Endothelial cell (in vitro differentiated cells): ENCODE data around the gene PLIN4. TPM values are rescaled to one million over a fixed set of nuclear protein-coding genes. Genes with fewer than 3 reads are reported as not detected.

Experiments used
- DNase-seq: peaks from one replicate; pipeline ENCODE4 v3.0.0; 2021; ENCODE audit warnings: low spot score
- H3K27ac Mint-ChIP-seq: one replicate; pipeline ENCODE4 v1.8.0; 2021; ENCODE audit warnings: mixed read lengths, inconsistent platforms; ENCODE audit not compliant: unreplicated experiment
- H3K27me3 Mint-ChIP-seq: one replicate; pipeline ENCODE4 v1.8.0; 2021; ENCODE audit warnings: mild to moderate bottlenecking, moderate library complexity, mixed read lengths, inconsistent platforms; ENCODE audit not compliant: unreplicated experiment
- H3K36me3 Mint-ChIP-seq: one replicate; pipeline ENCODE4 v1.8.0; 2021; ENCODE audit warnings: mild to moderate bottlenecking, low read depth, mixed read lengths, inconsistent platforms; ENCODE audit not compliant: unreplicated experiment
- H3K4me1 Mint-ChIP-seq: one replicate; pipeline ENCODE4 v1.8.0; 2021; ENCODE audit warnings: mild to moderate bottlenecking, mixed read lengths, inconsistent platforms; ENCODE audit not compliant: unreplicated experiment
- H3K4me3 Mint-ChIP-seq: one replicate; pipeline ENCODE4 v1.8.0; 2021; ENCODE audit warnings: mild to moderate bottlenecking, mixed read lengths, inconsistent platforms; ENCODE audit not compliant: unreplicated experiment
- H3K9me3 Mint-ChIP-seq: one replicate; pipeline ENCODE4 v1.8.0; 2021; ENCODE audit warnings: mixed read lengths, inconsistent platforms; ENCODE audit not compliant: unreplicated experiment
- total RNA-seq: library from RNA; stranded (reverse); fragmentation: NEBNext Ultra II Directional; extraction: Animal tissue kit (Norgen Biotek cat#: 25700); gene quantifications from one replicate; pipeline ENCODE4 v1.2.1, GENCODE V29; 2021; ENCODE audit not compliant: unreplicated experiment
- TF ChIP-seq, protein P1 (sequence below): fragments of 200-600 bp; sonication (generic); IDR thresholded peaks from one replicate; pipeline ENCODE4 v1.5.0; 2021; ENCODE audit warnings: antibody characterized with exemption; ENCODE audit not compliant: unreplicated experiment

The PLIN4 gene
- total RNA-seq, 1 donor from 2014 or later, result 0.13 TPM

DNA sequence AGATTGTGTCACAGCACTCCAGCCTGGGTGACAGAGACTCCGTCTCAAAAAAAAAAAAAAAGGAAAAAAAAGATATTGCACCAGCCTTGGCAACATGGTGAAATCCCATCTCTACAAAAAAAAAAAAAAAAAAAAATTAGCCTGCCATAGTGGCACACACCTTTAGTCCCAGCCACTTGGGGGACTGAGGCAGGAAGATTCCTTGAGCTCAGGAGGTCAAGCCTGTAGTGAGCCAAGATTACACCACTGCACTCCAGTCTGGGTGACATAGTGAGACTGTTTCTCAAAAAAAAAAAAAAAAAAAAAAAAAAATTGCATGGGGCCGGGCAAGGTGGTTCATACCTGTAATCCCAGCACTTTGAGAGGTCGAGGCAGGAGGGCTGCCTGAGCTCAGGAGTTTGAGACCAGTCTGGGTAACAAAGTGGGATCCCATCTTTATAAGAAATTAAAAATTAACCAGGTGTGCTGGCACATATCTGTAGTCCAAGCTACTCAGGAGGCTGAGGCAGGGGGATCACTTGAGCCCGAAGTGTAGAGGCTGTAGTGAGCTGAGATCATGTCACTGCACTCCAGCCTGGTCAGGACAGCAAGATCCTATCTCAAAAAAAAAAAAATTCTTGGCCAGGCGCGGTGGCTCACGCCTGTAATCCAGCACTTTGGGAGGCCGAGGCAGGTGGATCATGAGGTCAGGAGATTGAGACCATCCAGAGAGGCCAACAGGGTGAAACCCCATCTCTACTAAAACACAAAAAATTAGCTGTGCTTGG lies 53.3 kb downstream of the PLIN4 start:
- no peak for DNase-seq
- Mint-ChIP-seq H3K27me3 (peaks cover 1% of the 10 kb centered on the region), H3K4me1 (no peaks in the 10 kb centered on the region)

DNA sequence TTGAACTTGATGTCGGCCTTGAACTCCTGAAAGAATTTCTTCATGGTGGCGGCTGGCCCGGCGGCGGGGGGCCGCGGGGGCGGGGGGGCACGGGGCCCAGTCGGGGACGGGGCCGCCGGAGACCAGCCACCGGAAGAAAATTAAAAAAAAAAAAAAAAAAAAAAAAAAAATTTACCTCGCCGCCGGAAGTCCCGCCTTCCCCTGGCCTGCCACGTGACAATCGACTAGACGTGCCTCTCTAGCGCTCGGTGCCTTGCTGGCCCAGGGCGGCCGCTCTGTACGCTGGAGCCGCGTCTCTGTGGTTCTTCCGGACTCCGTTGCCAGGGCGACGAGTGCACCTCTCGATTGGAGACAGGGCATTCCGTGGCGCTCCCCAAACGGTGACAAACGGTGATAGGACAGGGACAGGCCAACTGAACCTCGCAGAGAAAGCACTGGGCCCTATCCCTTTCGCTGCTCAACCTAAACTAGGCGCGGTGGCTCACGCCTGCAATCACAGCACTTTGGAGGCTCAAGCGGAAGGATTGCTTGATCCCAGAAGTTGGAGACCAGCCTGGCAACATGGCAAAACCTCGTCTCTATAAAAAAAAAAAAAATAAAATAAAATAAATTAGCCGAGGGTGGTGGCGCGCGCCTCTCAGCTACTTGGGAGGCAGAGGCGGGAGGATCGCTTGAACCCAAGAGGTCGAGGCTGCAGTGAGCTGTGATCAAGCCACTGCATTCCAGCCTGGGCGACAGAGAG lies 60.5 kb downstream of the PLIN4 start, which contains the start of gene UBXN6:
Gene UBXN6, minus strand, starts transcription at position 141 of the 742 bp plus-strand sequence. Its CDS starts 97 bp downstream, at position 44.
- peaks cover 12% of the 10 kb centered on the region for H3K4me1 Mint-ChIP-seq
- H3K4me3 Mint-ChIP-seq, result peak within 1 kb of the TSS; percentile 92
- TF ChIP-seq, protein P1, sequence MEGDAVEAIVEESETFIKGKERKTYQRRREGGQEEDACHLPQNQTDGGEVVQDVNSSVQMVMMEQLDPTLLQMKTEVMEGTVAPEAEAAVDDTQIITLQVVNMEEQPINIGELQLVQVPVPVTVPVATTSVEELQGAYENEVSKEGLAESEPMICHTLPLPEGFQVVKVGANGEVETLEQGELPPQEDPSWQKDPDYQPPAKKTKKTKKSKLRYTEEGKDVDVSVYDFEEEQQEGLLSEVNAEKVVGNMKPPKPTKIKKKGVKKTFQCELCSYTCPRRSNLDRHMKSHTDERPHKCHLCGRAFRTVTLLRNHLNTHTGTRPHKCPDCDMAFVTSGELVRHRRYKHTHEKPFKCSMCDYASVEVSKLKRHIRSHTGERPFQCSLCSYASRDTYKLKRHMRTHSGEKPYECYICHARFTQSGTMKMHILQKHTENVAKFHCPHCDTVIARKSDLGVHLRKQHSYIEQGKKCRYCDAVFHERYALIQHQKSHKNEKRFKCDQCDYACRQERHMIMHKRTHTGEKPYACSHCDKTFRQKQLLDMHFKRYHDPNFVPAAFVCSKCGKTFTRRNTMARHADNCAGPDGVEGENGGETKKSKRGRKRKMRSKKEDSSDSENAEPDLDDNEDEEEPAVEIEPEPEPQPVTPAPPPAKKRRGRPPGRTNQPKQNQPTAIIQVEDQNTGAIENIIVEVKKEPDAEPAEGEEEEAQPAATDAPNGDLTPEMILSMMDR, result no peak
- DNase-seq, result peak; percentile 97
- peak within 1 kb of the TSS; percentile 97 for H3K27ac Mint-ChIP-seq
- peaks cover 11% of the 10 kb centered on the region for H3K27me3 Mint-ChIP-seq
- no peaks in the 10 kb centered on the region for H3K36me3 Mint-ChIP-seq
- H3K9me3 Mint-ChIP-seq, result no peaks in the 10 kb centered on the region

More for the DNA sequence above, 53.3 kb downstream of the PLIN4 start:
- TF ChIP-seq, protein P1, result no peak
- Mint-ChIP-seq H3K4me3 (no peak overlapping the region), H3K36me3 (no peaks in the 10 kb centered on the region), H3K9me3 (no peaks in the 10 kb centered on the region), H3K27ac (no peak overlapping the region)

DNA sequence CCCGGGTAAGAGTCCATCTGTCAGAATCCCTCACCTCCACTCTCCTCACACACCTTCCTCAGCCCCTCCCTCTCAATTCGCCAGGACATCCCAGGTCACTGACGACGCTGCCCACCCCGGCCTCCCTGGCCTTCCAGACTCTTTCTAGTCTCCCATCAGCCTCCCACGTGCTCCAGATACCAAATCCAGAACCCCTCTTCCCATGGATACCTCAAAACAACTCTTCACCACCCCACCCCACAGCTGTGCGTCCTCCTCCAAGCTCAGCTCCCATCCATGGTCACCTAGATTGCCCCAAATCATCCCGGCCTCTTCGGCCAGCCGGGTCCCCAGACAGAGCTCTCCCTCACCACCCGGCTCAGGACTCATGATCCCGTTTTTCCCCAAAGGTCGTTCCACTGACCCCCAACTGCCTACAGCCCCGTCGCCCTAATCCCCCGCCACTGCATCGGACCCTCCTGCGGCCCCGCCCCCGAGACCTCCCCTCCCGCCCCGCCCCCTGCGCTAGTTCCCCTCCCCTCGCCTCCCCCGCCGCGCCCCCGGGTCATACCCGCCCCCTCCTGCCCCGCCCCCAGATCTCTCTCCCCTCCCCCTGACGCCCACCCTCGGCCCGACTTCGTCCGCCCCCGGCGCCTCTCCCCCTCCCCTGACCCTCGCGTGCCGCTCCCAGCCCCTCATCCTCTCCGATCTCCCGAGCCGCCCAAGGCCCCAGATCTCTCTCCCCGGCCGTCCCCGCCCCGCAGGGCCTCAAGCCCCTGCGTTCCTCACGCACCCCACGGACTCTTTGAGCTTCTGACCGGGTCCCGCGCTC lies 61.2 kb downstream of the PLIN4 start:
- TF ChIP-seq, protein P1, result no peak
- Mint-ChIP-seq H3K9me3 (no peaks in the 10 kb centered on the region), H3K27ac (peak overlapping the region; percentile 93), H3K36me3 (no peaks in the 10 kb centered on the region), H3K4me3 (peak overlapping the region; percentile 92), H3K27me3 (peaks cover 14% of the 10 kb centered on the region), H3K4me1 (peaks cover 12% of the 10 kb centered on the region)
- peak; percentile 78 for DNase-seq

DNA sequence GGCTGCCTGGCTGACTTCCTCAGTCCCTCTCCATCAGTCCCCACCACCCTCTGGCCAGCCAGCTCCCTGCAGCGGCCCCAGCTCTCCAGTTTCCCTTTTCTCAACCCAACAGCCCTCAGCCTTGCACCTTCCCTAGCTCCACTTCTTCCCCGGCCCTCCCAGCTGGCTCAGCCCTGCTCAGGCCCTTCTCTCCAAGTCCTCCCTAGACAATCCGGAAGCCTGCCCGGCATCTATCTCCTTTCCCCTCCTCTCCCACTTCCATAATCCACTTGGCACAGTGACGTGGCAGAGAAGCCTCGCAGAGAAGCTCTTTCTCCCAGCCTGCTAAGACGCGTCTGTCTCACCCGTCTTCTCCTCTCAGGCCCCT lies 61.8 kb downstream of the PLIN4 start:
- H3K4me1 Mint-ChIP-seq, result peaks cover 12% of the 10 kb centered on the region

More for the DNA sequence above, 61.8 kb downstream of the PLIN4 start:
- DNase-seq, result peak; percentile 44
- TF ChIP-seq, protein P1, result no peak
- Mint-ChIP-seq H3K9me3 (no peaks in the 10 kb centered on the region), H3K36me3 (no peaks in the 10 kb centered on the region), H3K27me3 (peaks cover 14% of the 10 kb centered on the region), H3K4me3 (peak overlapping the region; percentile 89), H3K27ac (peak overlapping the region; percentile 93)
